Liver (tissue), 9 donors: ENCODE data around the gene ABCC8. TPM values are rescaled to one million over a fixed set of nuclear protein-coding genes. Genes with fewer than 3 reads are reported as not detected.

Source experiments
- DNase-seq: peaks from one replicate; pipeline ENCODE4 v3.0.0-alpha.2; 2017; ENCODE audit warnings: low spot score
- H3K27ac ChIP-seq, 2 donors: one replicate each; pipeline ENCODE4 v1.7.0; 2013; ENCODE audit warnings: inconsistent platforms in 2 of 2, low read length in 2 of 2, control low read depth in 1 of 2, low read depth in 1 of 2, mild to moderate bottlenecking in 1 of 2
- H3K27me3 ChIP-seq, 4 donors: one replicate each; pipeline versions ENCODE4 v1.6.1 to v1.7.0; 2013; ENCODE audit warnings: low read length in 3 of 4, inconsistent platforms in 1 of 4, mild to moderate bottlenecking in 1 of 4, moderate library complexity in 1 of 4; ENCODE audit not compliant: control insufficient read depth in 4 of 4, insufficient read depth in 4 of 4
- H3K36me3 ChIP-seq, 4 donors: one replicate each; pipeline versions ENCODE4 v1.6.1 to v1.7.0; 2013; ENCODE audit warnings: low read length in 3 of 4, mild to moderate bottlenecking in 3 of 4, low read depth in 1 of 4, moderate library complexity in 1 of 4; ENCODE audit not compliant: control insufficient read depth in 4 of 4, insufficient read depth in 3 of 4
- H3K4me1 ChIP-seq, 4 donors: one replicate each; pipeline versions ENCODE4 v1.6.1 to v1.7.0; 2013; ENCODE audit warnings: low read length in 3 of 4, mild to moderate bottlenecking in 3 of 4, moderate library complexity in 1 of 4; ENCODE audit not compliant: control insufficient read depth in 4 of 4, insufficient read depth in 4 of 4
- H3K4me3 ChIP-seq, 3 donors: one replicate each; pipeline versions ENCODE4 v1.6.1 to v1.7.0; 2013; ENCODE audit warnings: low read length in 3 of 3, control low read depth in 1 of 3, low read depth in 1 of 3, mild to moderate bottlenecking in 1 of 3
- H3K9ac ChIP-seq, 2 donors: one replicate each; pipeline ENCODE4 v1.7.0; 2013; ENCODE audit warnings: low read length in 2 of 2, mild to moderate bottlenecking in 2 of 2, moderate library complexity in 2 of 2, control low read depth in 1 of 2, low read depth in 1 of 2
- H3K9me3 ChIP-seq, 4 donors: one replicate each; pipeline versions ENCODE4 v1.6.1 to v1.7.0; 2013; ENCODE audit warnings: low read length in 3 of 4; ENCODE audit not compliant: control insufficient read depth in 4 of 4
- EGR1 ChIP-seq, 2 donors: IDR thresholded peaks; 2 replicates each; pipeline ENCODE4 v1.6.1; 2016 to 2018; ENCODE audit warnings: antibody characterized with exemption in 2 of 2, low read depth in 2 of 2
- FOXA1 ChIP-seq: IDR thresholded peaks from 2 replicates; pipeline ENCODE4 v1.6.1; 2016; ENCODE audit warnings: antibody characterized with exemption
- FOXA2 ChIP-seq: IDR thresholded peaks from 2 replicates; pipeline ENCODE4 v1.6.1; 2016; ENCODE audit warnings: antibody characterized with exemption
- NR2F2 ChIP-seq: IDR thresholded peaks from 2 replicates; pipeline ENCODE4 v1.6.1; 2016; ENCODE audit warnings: antibody characterized with exemption
- RAD21 ChIP-seq, 2 donors: IDR thresholded peaks; 2 replicates each; pipeline ENCODE4 v1.6.1; 2016; ENCODE audit warnings: antibody characterized with exemption in 2 of 2, mild to moderate bottlenecking in 2 of 2
- RXRA ChIP-seq, 2 donors: IDR thresholded peaks; 2 replicates each; pipeline ENCODE4 v1.6.1; 2017 to 2018; ENCODE audit warnings: antibody characterized with exemption in 2 of 2, mild to moderate bottlenecking in 1 of 2
- SP1 ChIP-seq: IDR thresholded peaks from 2 replicates; pipeline ENCODE4 v1.6.1; 2018; ENCODE audit warnings: antibody characterized with exemption, mild to moderate bottlenecking
- TAF1 ChIP-seq: conservative IDR thresholded peaks from 2 replicates; pipeline ENCODE4 v1.6.1; 2016; ENCODE audit warnings: antibody characterized with exemption, mild to moderate bottlenecking
- YY1 ChIP-seq: IDR thresholded peaks from 2 replicates; pipeline ENCODE4 v1.6.1; 2016; ENCODE audit warnings: antibody characterized with exemption, mild to moderate bottlenecking
- WGBS: extraction: QIAGEN DNeasy Blood & Tissue Kit; methylation state at CpG from one replicate; pipeline ENCODE4 v1.1.7; 2013; 5-methylcytosine and 5-hydroxymethylcytosine counted together
- polyA plus RNA-seq, 2 donors: library from polyadenylated mRNA; stranded (reverse) in 1 of 2; unstranded in 1 of 2; fragments of 200-250 nt in 1 of 2; fragments of >200 nt in 1 of 2; fragmentation: Nextera tagmentation in 1 of 2; extraction: Ambion mirVana in 1 of 2; gene quantifications; one replicate each; pipeline versions ENCODE4 v1.2.1 to v1.2.3, GENCODE V29; 2013 to 2015
- total RNA-seq, 2 donors: library from RNA; depleted of rRNA; stranded (reverse); fragments of >200 nt; gene quantifications; one replicate each; pipeline ENCODE4 v1.2.3, GENCODE V29; 2014
- TF ChIP-seq, protein P1 (sequence below): IDR thresholded peaks from 2 replicates; pipeline ENCODE4 v1.6.1; 2016; ENCODE audit warnings: antibody characterized with exemption
- TF ChIP-seq, protein P2 (sequence below): IDR thresholded peaks from 2 replicates; pipeline ENCODE4 v1.6.1; 2016; ENCODE audit warnings: antibody characterized with exemption
- TF ChIP-seq, protein P3 (sequence below): fragments of 150-350 bp; IDR thresholded peaks from 2 replicates; pipeline ENCODE4 v1.5.1; 2017; ENCODE audit warnings: improper control_type of control experiment, low read depth, low read length; ENCODE audit not compliant: missing input control
- TF ChIP-seq, protein P4 (sequence below): IDR thresholded peaks from 2 replicates; pipeline ENCODE4 v1.6.1; 2016; ENCODE audit warnings: antibody characterized with exemption
- TF ChIP-seq, protein P5 (sequence below): IDR thresholded peaks from 2 replicates; pipeline ENCODE4 v1.6.1; 2016; ENCODE audit warnings: antibody characterized with exemption, mild to moderate bottlenecking
- donor health status: healthy.
- donor health status: healthy.
- donor health status: healthy.
- donor health status: healthy.
- donor health status: healthy.

The ABCC8 gene
- total and polyA plus RNA-seq, 4 donors, result 0.16 to 0.25 TPM; not detected in 2

DNA sequence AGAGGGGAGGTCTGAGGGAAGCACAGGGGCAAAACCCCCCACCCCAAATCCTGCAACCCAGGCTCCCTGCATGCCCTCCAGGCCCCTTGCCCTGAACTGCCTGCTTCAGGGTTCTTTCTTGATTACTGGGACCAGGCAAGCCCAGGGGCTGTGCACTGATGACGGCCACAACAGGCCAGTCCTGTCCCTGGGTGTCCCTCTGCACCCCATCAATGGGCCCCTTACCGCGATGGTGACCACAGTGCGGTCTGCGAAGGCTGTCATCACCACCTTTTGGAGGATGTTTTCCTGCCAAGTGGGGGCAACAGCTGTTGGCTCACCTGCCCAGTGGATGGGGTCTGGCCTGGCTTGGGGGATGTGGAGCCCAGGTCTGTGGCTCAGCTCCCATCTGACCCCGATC lies 83.2 kb downstream of the ABCC8 start (continued):
- TF ChIP-seq, protein P1, sequence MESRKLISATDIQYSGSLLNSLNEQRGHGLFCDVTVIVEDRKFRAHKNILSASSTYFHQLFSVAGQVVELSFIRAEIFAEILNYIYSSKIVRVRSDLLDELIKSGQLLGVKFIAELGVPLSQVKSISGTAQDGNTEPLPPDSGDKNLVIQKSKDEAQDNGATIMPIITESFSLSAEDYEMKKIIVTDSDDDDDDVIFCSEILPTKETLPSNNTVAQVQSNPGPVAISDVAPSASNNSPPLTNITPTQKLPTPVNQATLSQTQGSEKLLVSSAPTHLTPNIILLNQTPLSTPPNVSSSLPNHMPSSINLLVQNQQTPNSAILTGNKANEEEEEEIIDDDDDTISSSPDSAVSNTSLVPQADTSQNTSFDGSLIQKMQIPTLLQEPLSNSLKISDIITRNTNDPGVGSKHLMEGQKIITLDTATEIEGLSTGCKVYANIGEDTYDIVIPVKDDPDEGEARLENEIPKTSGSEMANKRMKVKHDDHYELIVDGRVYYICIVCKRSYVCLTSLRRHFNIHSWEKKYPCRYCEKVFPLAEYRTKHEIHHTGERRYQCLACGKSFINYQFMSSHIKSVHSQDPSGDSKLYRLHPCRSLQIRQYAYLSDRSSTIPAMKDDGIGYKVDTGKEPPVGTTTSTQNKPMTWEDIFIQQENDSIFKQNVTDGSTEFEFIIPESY, result no peak
- TF ChIP-seq EGR1 (IDR thresholded peaks at IDR 0.05; ENCODE audit: low read depth in 2 of 2), result no peak
- no peak for TF ChIP-seq RXRA (IDR thresholded peaks at IDR 0.05)
- no peak for TF ChIP-seq SP1

DNA sequence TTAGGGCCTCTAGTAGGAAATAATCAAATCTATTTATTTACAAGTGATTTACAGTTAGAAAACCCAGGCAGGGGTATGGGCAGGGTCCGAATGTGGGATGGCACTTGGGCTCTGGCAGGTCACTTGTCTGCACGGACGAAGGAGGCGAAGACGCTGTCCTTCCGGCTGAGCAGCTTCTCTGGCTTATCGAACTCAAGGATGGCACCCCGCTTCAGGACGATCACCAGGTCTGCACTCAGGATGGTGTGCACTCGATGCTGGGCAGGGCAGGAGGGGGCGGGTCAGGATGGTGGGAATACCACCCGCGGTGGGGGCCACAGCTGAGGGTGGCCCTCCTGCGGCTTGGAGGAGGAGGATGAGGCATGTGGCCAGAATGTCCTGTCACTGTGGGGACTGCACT lies 83.8 kb downstream of the ABCC8 start:
- TF ChIP-seq, protein P2, sequence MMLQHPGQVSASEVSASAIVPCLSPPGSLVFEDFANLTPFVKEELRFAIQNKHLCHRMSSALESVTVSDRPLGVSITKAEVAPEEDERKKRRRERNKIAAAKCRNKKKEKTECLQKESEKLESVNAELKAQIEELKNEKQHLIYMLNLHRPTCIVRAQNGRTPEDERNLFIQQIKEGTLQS, result no peak
- TF ChIP-seq, protein P3, sequence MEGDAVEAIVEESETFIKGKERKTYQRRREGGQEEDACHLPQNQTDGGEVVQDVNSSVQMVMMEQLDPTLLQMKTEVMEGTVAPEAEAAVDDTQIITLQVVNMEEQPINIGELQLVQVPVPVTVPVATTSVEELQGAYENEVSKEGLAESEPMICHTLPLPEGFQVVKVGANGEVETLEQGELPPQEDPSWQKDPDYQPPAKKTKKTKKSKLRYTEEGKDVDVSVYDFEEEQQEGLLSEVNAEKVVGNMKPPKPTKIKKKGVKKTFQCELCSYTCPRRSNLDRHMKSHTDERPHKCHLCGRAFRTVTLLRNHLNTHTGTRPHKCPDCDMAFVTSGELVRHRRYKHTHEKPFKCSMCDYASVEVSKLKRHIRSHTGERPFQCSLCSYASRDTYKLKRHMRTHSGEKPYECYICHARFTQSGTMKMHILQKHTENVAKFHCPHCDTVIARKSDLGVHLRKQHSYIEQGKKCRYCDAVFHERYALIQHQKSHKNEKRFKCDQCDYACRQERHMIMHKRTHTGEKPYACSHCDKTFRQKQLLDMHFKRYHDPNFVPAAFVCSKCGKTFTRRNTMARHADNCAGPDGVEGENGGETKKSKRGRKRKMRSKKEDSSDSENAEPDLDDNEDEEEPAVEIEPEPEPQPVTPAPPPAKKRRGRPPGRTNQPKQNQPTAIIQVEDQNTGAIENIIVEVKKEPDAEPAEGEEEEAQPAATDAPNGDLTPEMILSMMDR, result no peak
- TF ChIP-seq FOXA2 (no peak), TAF1 (no peak), YY1 (no peak), RAD21 (IDR thresholded peaks at IDR 0.05) (no peak), FOXA1 (no peak), EGR1 (IDR thresholded peaks at IDR 0.05; ENCODE audit: low read depth in 2 of 2) (no peak), NR2F2 (no peak)
- TF ChIP-seq, protein P4, sequence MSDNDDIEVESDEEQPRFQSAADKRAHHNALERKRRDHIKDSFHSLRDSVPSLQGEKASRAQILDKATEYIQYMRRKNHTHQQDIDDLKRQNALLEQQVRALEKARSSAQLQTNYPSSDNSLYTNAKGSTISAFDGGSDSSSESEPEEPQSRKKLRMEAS, result no peak
- TF ChIP-seq, protein P5, sequence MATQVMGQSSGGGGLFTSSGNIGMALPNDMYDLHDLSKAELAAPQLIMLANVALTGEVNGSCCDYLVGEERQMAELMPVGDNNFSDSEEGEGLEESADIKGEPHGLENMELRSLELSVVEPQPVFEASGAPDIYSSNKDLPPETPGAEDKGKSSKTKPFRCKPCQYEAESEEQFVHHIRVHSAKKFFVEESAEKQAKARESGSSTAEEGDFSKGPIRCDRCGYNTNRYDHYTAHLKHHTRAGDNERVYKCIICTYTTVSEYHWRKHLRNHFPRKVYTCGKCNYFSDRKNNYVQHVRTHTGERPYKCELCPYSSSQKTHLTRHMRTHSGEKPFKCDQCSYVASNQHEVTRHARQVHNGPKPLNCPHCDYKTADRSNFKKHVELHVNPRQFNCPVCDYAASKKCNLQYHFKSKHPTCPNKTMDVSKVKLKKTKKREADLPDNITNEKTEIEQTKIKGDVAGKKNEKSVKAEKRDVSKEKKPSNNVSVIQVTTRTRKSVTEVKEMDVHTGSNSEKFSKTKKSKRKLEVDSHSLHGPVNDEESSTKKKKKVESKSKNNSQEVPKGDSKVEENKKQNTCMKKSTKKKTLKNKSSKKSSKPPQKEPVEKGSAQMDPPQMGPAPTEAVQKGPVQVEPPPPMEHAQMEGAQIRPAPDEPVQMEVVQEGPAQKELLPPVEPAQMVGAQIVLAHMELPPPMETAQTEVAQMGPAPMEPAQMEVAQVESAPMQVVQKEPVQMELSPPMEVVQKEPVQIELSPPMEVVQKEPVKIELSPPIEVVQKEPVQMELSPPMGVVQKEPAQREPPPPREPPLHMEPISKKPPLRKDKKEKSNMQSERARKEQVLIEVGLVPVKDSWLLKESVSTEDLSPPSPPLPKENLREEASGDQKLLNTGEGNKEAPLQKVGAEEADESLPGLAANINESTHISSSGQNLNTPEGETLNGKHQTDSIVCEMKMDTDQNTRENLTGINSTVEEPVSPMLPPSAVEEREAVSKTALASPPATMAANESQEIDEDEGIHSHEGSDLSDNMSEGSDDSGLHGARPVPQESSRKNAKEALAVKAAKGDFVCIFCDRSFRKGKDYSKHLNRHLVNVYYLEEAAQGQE, result no peak
- Histone ChIP-seq H3K4me3 (no peak overlapping the region), H3K4me1 (peaks cover 0 to 3% (median 1%) of the 10 kb centered on the region in 4 donors), H3K27ac (no peak overlapping the region), H3K36me3 (no peaks in the 10 kb centered on the region), H3K27me3 (no peaks in the 10 kb centered on the region), H3K9me3 (no peaks in the 10 kb centered on the region), H3K9ac (no peak overlapping the region)
- 90% methylated on average over 14 of the region's 14 CpGs for WGBS
- DNase-seq, result no peak
